ENCODE measurements around the gene CTNNA2.

The CTNNA2 gene

DNA sequence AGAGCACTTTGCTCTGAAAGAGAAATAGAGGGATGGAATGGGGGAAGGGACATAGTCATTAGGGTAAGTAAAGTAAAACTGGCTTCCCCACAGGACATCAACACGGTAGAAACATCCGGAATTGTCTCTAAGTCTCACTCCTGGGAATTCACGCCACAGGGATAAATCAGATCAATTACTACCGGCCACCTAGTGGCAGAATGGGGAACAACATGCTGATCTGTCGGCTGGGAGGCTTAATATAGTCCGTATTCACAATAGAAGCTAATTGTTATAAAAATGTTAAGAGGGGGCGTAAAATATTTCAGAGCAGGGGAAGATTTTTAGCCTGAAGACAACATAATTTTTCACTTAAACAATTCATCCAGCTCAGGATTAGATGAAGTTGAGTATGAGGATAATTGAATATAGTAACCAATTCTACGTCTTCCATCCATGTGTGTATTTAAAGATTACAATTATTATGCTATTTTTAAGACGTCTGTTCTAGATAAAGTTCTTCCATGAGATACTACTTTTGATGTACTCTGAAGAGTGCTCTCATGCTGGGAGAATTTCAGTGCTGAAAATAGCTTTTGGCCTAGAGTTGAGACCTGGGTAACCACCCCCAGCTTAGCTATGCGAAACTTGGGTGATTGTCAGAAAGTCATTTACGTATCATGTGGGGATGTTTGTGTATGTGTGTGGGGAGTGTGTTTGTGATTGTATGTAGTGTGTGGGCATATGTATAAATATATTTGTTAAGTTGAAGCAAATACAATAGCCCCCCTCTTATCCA, 726.0 kb downstream of the CTNNA2 start:
- Mint-ChIP-seq H3K9me3 (peaks cover 2% of the 10 kb centered on the region), H3K4me3 (no peak overlapping the region), H3K4me1 (peaks cover 25% of the 10 kb centered on the region), H3K27me3 (ENCODE audit: low read depth) (no peaks in the 10 kb centered on the region), H3K27ac (peak overlapping the region in 2 of 3 experiments; percentile 39 to 48), H3K36me3 (ENCODE audit: low read depth) (no peaks in the 10 kb centered on the region)
- TF ChIP-seq, protein P1, sequence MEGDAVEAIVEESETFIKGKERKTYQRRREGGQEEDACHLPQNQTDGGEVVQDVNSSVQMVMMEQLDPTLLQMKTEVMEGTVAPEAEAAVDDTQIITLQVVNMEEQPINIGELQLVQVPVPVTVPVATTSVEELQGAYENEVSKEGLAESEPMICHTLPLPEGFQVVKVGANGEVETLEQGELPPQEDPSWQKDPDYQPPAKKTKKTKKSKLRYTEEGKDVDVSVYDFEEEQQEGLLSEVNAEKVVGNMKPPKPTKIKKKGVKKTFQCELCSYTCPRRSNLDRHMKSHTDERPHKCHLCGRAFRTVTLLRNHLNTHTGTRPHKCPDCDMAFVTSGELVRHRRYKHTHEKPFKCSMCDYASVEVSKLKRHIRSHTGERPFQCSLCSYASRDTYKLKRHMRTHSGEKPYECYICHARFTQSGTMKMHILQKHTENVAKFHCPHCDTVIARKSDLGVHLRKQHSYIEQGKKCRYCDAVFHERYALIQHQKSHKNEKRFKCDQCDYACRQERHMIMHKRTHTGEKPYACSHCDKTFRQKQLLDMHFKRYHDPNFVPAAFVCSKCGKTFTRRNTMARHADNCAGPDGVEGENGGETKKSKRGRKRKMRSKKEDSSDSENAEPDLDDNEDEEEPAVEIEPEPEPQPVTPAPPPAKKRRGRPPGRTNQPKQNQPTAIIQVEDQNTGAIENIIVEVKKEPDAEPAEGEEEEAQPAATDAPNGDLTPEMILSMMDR (IDR thresholded peaks at IDR 0.05; ENCODE audit: unreplicated experiment in 3 of 3): peak; percentile 57 to 71 (median 66)

DNA sequence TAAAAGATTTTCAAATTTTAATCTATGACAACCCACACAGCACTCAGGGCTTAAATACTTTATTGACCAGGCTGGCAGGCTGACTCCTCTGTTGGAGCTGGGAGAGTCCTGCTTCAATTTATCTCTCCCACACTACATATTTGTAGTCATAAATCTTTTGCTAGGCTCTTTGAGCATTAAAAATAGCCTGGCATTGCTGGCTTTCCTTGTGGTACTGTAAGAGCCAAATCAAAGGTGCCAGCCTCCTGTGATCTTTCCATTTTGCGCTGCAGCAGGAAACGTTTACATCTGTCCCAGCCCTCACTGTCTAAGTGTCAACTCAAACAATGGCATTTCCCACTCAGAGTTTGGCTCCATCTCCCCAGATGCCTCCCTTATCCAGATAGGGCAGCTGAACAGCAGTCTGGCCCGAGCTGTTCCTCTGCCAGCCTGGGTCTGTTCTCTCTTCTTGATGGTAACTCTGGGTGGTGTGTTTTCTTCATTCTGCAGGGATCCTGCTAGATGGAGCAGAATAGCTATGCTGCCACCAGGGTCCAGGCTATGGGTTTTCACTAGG, 729.6 kb downstream of the CTNNA2 start:
- H3K9me3 Mint-ChIP-seq: no peaks in the 10 kb centered on the region
- no peak overlapping the region for H3K4me3 Mint-ChIP-seq
- TF ChIP-seq, protein P1 (IDR thresholded peaks at IDR 0.05; ENCODE audit: unreplicated experiment in 3 of 3): no peak
- no peaks in the 10 kb centered on the region for H3K36me3 Mint-ChIP-seq (ENCODE audit: low read depth)
- peaks cover 30% of the 10 kb centered on the region for H3K4me1 Mint-ChIP-seq
- no peaks in the 10 kb centered on the region for H3K27me3 Mint-ChIP-seq (ENCODE audit: low read depth)
- H3K27ac Mint-ChIP-seq: no peak overlapping the region

GRCh38 chr2:80244905-80245584, 732.2 kb downstream of the CTNNA2 start:
- Mint-ChIP-seq H3K27ac (peak overlapping the region; percentile 8 to 14 (median 14)), H3K4me1 (peaks cover 23% of the 10 kb centered on the region), H3K36me3 (ENCODE audit: low read depth) (no peaks in the 10 kb centered on the region), H3K4me3 (no peak overlapping the region), H3K27me3 (ENCODE audit: low read depth) (no peaks in the 10 kb centered on the region), H3K9me3 (no peaks in the 10 kb centered on the region)
- TF ChIP-seq, protein P1 (IDR thresholded peaks at IDR 0.05; ENCODE audit: unreplicated experiment in 3 of 3): no peak

- H3K27me3 Mint-ChIP-seq (ENCODE audit: low read depth): no peaks in the 10 kb centered on the region
- peaks cover 17% of the 10 kb centered on the region for H3K4me1 Mint-ChIP-seq
- H3K27ac Mint-ChIP-seq: no peak overlapping the region
- no peak overlapping the region for H3K4me3 Mint-ChIP-seq
- TF ChIP-seq, protein P1 (IDR thresholded peaks at IDR 0.05; ENCODE audit: unreplicated experiment in 3 of 3): no peak
- no peaks in the 10 kb centered on the region for H3K36me3 Mint-ChIP-seq (ENCODE audit: low read depth)
- no peaks in the 10 kb centered on the region for H3K9me3 Mint-ChIP-seq
Observed at GRCh38 chr2:80246534-80246933, 733.7 kb downstream of the CTNNA2 start.

GRCh38 chr2:80247339-80247738, 734.5 kb downstream of the CTNNA2 start:
- Mint-ChIP-seq H3K27ac (no peak overlapping the region), H3K36me3 (ENCODE audit: low read depth) (no peaks in the 10 kb centered on the region), H3K27me3 (ENCODE audit: low read depth) (no peaks in the 10 kb centered on the region), H3K9me3 (no peaks in the 10 kb centered on the region), H3K4me3 (no peak overlapping the region), H3K4me1 (peaks cover 16% of the 10 kb centered on the region)
- TF ChIP-seq, protein P1 (IDR thresholded peaks at IDR 0.05; ENCODE audit: unreplicated experiment in 3 of 3): no peak

Data from nephron (organoid).